Measurements from ENCODE around the gene CNIH3.

GRCh38 chr1:224743608-224744164 lies 127.6 kb downstream of the CNIH3 start:
- TF ChIP-seq POLR2A (IDR thresholded peaks at IDR 0.05) (no peak), POLR2AphosphoS5 (IDR thresholded peaks at IDR 0.05) (no peak)
- TF ChIP-seq, protein P1, sequence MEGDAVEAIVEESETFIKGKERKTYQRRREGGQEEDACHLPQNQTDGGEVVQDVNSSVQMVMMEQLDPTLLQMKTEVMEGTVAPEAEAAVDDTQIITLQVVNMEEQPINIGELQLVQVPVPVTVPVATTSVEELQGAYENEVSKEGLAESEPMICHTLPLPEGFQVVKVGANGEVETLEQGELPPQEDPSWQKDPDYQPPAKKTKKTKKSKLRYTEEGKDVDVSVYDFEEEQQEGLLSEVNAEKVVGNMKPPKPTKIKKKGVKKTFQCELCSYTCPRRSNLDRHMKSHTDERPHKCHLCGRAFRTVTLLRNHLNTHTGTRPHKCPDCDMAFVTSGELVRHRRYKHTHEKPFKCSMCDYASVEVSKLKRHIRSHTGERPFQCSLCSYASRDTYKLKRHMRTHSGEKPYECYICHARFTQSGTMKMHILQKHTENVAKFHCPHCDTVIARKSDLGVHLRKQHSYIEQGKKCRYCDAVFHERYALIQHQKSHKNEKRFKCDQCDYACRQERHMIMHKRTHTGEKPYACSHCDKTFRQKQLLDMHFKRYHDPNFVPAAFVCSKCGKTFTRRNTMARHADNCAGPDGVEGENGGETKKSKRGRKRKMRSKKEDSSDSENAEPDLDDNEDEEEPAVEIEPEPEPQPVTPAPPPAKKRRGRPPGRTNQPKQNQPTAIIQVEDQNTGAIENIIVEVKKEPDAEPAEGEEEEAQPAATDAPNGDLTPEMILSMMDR (IDR thresholded peaks at IDR 0.05) = no peak
